WTC11 (cell line): ENCODE measurements around the gene ZSWIM4. TPM values are rescaled to one million over a fixed set of nuclear protein-coding genes. Genes with fewer than 3 reads are reported as not detected.

Source experiments
- ATAC-seq: fragments of 200-7000 bp; cut with Tn5 transposase; 2 replicates; pipeline ENCODE4 v1.10.0; 2021; ENCODE audit warnings: mild to moderate bottlenecking, moderate library complexity
- CTCF ChIA-PET: fragments of 300-600 bp; sonication (Branson Sonifier 250); formaldehyde crosslinking; loops from one replicate; lab custom pipeline; 2021; ENCODE audit warnings: antibody characterized with exemption; lab: Charles Lee
- POLR2A ChIA-PET: fragments of 350-600 bp; sonication (Branson Sonifier 250); formaldehyde crosslinking; loops from one replicate; lab custom pipeline; 2021; ENCODE audit warnings: antibody characterized with exemption; lab: Charles Lee
- DNase-seq: peaks from one replicate; pipeline ENCODE4 v3.0.0; 2021; ENCODE audit warnings: low spot score
- H3K27ac Mint-ChIP-seq: 2 replicates; pipeline ENCODE4 v1.8.0; 2021; ENCODE audit warnings: mixed read lengths
- H3K27me3 Mint-ChIP-seq: 2 replicates; pipeline ENCODE4 v1.8.0; 2021; ENCODE audit warnings: low read depth, mild to moderate bottlenecking, moderate library complexity, mixed read lengths
- H3K36me3 Mint-ChIP-seq: 2 replicates; pipeline ENCODE4 v1.8.0; 2021; ENCODE audit warnings: mixed read lengths
- H3K4me1 Mint-ChIP-seq: 2 replicates; pipeline ENCODE4 v1.8.0; 2022; ENCODE audit warnings: mixed read lengths
- H3K4me3 Mint-ChIP-seq: 2 replicates; pipeline ENCODE4 v1.8.0; 2021; ENCODE audit warnings: mild to moderate bottlenecking, moderate library complexity, mixed read lengths
- H3K9me3 Mint-ChIP-seq: 2 replicates; pipeline ENCODE4 v1.8.0; 2021; ENCODE audit warnings: mixed read lengths
- AFF4 ChIP-seq: sonication (generic); formaldehyde crosslinking; IDR thresholded peaks from 2 replicates; pipeline ENCODE4 v1.8.1; 2023; ENCODE audit warnings: mild to moderate bottlenecking, missing genetic modification reagents, borderline replicate concordance
- ARID4B ChIP-seq: sonication (generic); formaldehyde crosslinking; IDR thresholded peaks from 2 replicates; pipeline ENCODE4 v1.8.0; 2023; ENCODE audit warnings: missing genetic modification reagents, mild to moderate bottlenecking, borderline replicate concordance
- CTCF ChIP-seq: fragments of 200-600 bp; IDR thresholded peaks from 2 replicates; pipeline ENCODE4 v1.8.0; 2022; ENCODE audit warnings: antibody characterized with exemption
- E2F5 ChIP-seq: sonication (generic); formaldehyde crosslinking; IDR thresholded peaks from 2 replicates; pipeline ENCODE4 v1.8.1; 2022; ENCODE audit warnings: mild to moderate bottlenecking, moderate library complexity, missing genetic modification reagents
- EMX1 ChIP-seq: fragments of 250-450 bp; sonication (Bioruptor Pico); IDR thresholded peaks from 2 replicates; pipeline ENCODE4 v1.8.0; 2021; ENCODE audit warnings: mild to moderate bottlenecking
- FOXK1 ChIP-seq: sonication (generic); formaldehyde crosslinking; IDR thresholded peaks from 2 replicates; pipeline ENCODE4 v1.8.0; 2022; ENCODE audit warnings: mild to moderate bottlenecking, moderate library complexity, missing genetic modification reagents
- MLX ChIP-seq: sonication (generic); formaldehyde crosslinking; IDR thresholded peaks from 2 replicates; pipeline ENCODE4 v1.8.1; 2023; ENCODE audit warnings: mild to moderate bottlenecking, missing genetic modification reagents, moderate library complexity
- NFATC4 ChIP-seq: fragments of 250-450 bp; sonication (Bioruptor Pico); IDR thresholded peaks from 2 replicates; pipeline ENCODE4 v1.9.0; 2021; ENCODE audit warnings: mild to moderate bottlenecking
- NFE2L1 ChIP-seq: sonication (generic); formaldehyde crosslinking; IDR thresholded peaks from 2 replicates; pipeline ENCODE4 v1.8.1; 2023; ENCODE audit warnings: missing genetic modification reagents
- NR2C2 ChIP-seq: sonication (generic); formaldehyde crosslinking; IDR thresholded peaks from 2 replicates; pipeline ENCODE4 v1.8.0; 2022; ENCODE audit warnings: mild to moderate bottlenecking, missing genetic modification reagents
- SP1 ChIP-seq: sonication (generic); formaldehyde crosslinking; conservative IDR thresholded peaks from 2 replicates; pipeline ENCODE4 v1.8.1; 2022; ENCODE audit warnings: missing genetic modification reagents
- STAT6 ChIP-seq: sonication (generic); formaldehyde crosslinking; conservative IDR thresholded peaks from 2 replicates; pipeline ENCODE4 v1.8.1; 2023; ENCODE audit warnings: mild to moderate bottlenecking, low read depth, missing genetic modification reagents, moderate library complexity
- USF2 ChIP-seq: sonication (generic); formaldehyde crosslinking; IDR thresholded peaks from 2 replicates; pipeline ENCODE4 v1.8.1; 2023; ENCODE audit warnings: mild to moderate bottlenecking, missing genetic modification reagents, moderate library complexity
- ZNF121 ChIP-seq: sonication (generic); formaldehyde crosslinking; IDR thresholded peaks from 2 replicates; pipeline ENCODE4 v1.8.0; 2023; ENCODE audit warnings: missing genetic modification reagents
- ZNF232 ChIP-seq: sonication (generic); formaldehyde crosslinking; IDR thresholded peaks from 2 replicates; pipeline ENCODE4 v1.8.0; 2022; ENCODE audit warnings: mild to moderate bottlenecking, missing genetic modification reagents
- total RNA-seq: library from RNA; stranded (reverse); gene quantifications from 3 replicates; pipeline ENCODE4 v1.2.3, GENCODE V29; 2021

Gene ZSWIM4
- total RNA-seq, 1 experiment from 2014 or later = 33.4 TPM

GRCh38 chr19:13817018-13817614 is 21.9 kb downstream of the ZSWIM4 start:
- TF ChIP-seq STAT6 (CRISPR knock-in tag) (no peak), NR2C2 (CRISPR knock-in tag) (no peak), SP1 (CRISPR knock-in tag) (peak; percentile 63; the same call in 1 of the 2 replicates), ZNF232 (CRISPR knock-in tag) (peak; percentile 44; the same call in 1 of the 2 replicates), MLX (CRISPR knock-in tag) (no peak), USF2 (CRISPR knock-in tag) (no peak), ZNF121 (CRISPR knock-in tag) (peak; percentile 48; the same call in 1 of the 2 replicates)
- peak; percentile 90 for ATAC-seq
- ChIA-PET POLR2A (interaction anchor here (0.6 to 2.1 kb wide), 11 partner anchors 9 to 86 kb away, joined by 3 to 20 read pairs (median 5); partner anchors contain the start of gene ZSWIM4), CTCF (interaction anchor here (0.6 to 2.6 kb wide), 26 partner anchors 9 to 622 kb away, joined by 3 to 40 read pairs (median 4); partner anchors contain the start of gene MISP3)
- peaks cover 26% of the 10 kb centered on the region for H3K36me3 Mint-ChIP-seq
- H3K9me3 Mint-ChIP-seq = no peaks in the 10 kb centered on the region
- no peaks in the 10 kb centered on the region for H3K27me3 Mint-ChIP-seq
- DNase-seq = peak; percentile 100
- peak overlapping the region; percentile 97 for H3K27ac Mint-ChIP-seq
- peak overlapping the region; percentile 73 for H3K4me3 Mint-ChIP-seq
- H3K4me1 Mint-ChIP-seq = 0 out of 2 replicates have a peak, but pooled peaks cover 3% of the 10 kb centered on the region

- POLR2A ChIA-PET = interaction anchor here (0.6 to 2.1 kb wide), 15 partner anchors 9 to 540 kb away, joined by 3 to 20 read pairs (median 4); partner anchors contain the start of gene ZSWIM4
- H3K27ac Mint-ChIP-seq = peak overlapping the region; percentile 98
- peak; percentile 97 for DNase-seq
- TF ChIP-seq ZNF121 (CRISPR knock-in tag) = no peak
- no peak for TF ChIP-seq CTCF
- no peak for TF ChIP-seq ARID4B (CRISPR knock-in tag)
- peak; percentile 56; the same call in 1 of the 2 replicates for TF ChIP-seq NFATC4
- TF ChIP-seq NFE2L1 = no peak
- no peak for TF ChIP-seq EMX1 (CRISPR knock-in tag)
- no peak for TF ChIP-seq AFF4 (CRISPR knock-in tag)
- TF ChIP-seq FOXK1 (CRISPR knock-in tag) = no peak; the same call in 1 of the 2 replicates
- TF ChIP-seq E2F5 (CRISPR knock-in tag) = peak; percentile 97
- peak; percentile 71 for TF ChIP-seq SP1 (CRISPR knock-in tag)
These were observed 22.6 kb downstream of the ZSWIM4 start for GRCh38 chr19:13817615-13818371.

More at GRCh38 chr19:13817615-13818371, 22.6 kb downstream of the ZSWIM4 start:
- H3K9me3 Mint-ChIP-seq = no peaks in the 10 kb centered on the region
- H3K4me3 Mint-ChIP-seq = peak overlapping the region; percentile 73
- CTCF ChIA-PET = interaction anchor here (0.6 to 2.6 kb wide), 32 partner anchors 8 to 623 kb away, joined by 3 to 40 read pairs (median 4); partner anchors contain the start of genes MISP3 and ZSWIM4
- peaks cover 28% of the 10 kb centered on the region for H3K36me3 Mint-ChIP-seq
- no peaks in the 10 kb centered on the region for H3K27me3 Mint-ChIP-seq
- ATAC-seq = peak; percentile 78
- 0 out of 2 replicates have a peak, but pooled peaks cover 3% of the 10 kb centered on the region for H3K4me1 Mint-ChIP-seq
